ENCODE measurements around the gene MISP3. TPM values are rescaled to one million over a fixed set of nuclear protein-coding genes. Genes with fewer than 3 reads are reported as not detected.

MISP3 gene
- total RNA-seq, 1 donor from 2014 or later, result 0.41 TPM

- DNase-seq (ENCODE audit: low spot score in 2 of 2) (no peak), FAIRE-seq (no peak)
These were observed 23.8 kb downstream of the MISP3 start for GRCh38 chr19:14096272-14096992.

GRCh38 chr19:14097532-14098151 lies 25.1 kb downstream of the MISP3 start:
- no peak for FAIRE-seq
- DNase-seq (ENCODE audit: low spot score in 2 of 2), result no peak

GRCh38 chr19:14101003-14101545 lies 28.5 kb downstream of the MISP3 start:
- no peak for DNase-seq (ENCODE audit: low spot score in 2 of 2)
- no peak for FAIRE-seq

- FAIRE-seq (no peak), DNase-seq (ENCODE audit: low spot score in 2 of 2) (no peak)
These were observed 29.6 kb downstream of the MISP3 start for GRCh38 chr19:14102102-14102696.

- FAIRE-seq, result no peak
- DNase-seq (ENCODE audit: low spot score in 2 of 2), result no peak
These were observed 30.2 kb downstream of the MISP3 start for GRCh38 chr19:14102756-14103155.

GRCh38 chr19:14103310-14103709 lies 30.7 kb downstream of the MISP3 start:
- DNase-seq (ENCODE audit: low spot score in 2 of 2) (no peak), FAIRE-seq (no peak)

- DNase-seq (ENCODE audit: low spot score in 2 of 2) (no peak), FAIRE-seq (no peak)
These were observed 33.1 kb downstream of the MISP3 start for GRCh38 chr19:14105680-14106079.

DNA sequence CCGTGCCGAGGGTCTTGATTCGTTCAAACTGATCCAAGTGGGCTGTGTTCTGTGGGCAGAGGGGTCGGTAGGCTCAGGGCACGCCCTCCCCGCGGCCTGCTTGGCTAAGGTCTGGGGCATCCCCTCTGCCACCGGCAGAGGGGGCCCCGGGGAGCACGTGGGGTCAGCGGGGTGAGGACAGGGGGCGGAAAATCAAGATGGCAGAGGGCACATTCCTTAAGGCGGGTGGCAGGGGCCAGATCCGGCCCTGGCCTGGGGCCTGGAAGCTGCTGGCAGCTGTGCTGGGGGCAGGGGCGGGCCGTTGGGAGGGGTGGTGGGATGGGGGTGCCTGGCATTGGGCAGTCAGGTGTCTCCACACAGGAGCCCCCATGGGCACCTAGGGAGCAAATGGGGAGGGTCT lies 34.3 kb downstream of the MISP3 start:
- DNase-seq (ENCODE audit: low spot score in 2 of 2) (no peak), FAIRE-seq (no peak)

DNA sequence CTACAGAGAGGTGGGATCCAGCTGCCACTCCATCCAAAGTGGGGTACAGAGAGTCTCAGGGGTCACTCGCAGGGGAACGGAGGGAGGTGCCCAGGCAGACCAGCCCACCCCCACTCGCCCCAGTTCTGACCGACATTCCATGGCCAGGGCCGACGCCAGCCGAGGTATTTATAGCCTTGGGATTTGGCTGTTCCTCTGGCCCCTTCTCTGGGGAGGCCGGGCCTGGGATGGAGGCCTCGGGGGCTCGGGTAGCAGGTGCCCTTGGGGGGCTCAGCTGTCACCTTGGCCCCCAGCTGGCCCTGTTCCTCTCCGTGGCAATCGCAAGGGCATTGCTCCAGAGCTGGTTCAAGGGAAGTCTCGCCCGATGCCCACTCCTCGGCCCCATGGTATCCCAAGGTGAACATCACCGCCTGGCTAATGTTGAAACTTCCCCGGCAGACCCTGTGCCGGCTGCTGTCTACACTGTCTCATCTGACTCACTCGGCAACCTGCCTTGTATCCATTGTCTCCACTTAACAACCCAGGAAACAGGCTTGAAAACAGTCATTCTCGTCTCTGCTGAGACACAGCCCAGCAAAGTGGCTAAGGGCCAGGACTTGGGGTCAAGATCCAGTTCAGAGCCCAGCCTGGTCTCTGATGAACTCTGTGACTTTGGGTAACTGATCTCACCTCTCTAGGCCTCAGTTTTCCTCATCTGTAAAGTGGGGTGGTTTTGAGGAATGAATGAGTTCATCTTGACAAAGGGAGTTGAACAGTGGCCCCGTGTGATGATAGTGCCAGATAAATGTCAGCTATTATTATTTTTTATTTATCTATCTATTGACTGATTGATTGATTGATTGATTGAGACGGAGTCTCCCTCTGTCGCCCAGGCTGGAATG lies 35.2 kb downstream of the MISP3 start:
- DNase-seq (ENCODE audit: low spot score in 2 of 2) (no peak), FAIRE-seq (no peak)

DNA sequence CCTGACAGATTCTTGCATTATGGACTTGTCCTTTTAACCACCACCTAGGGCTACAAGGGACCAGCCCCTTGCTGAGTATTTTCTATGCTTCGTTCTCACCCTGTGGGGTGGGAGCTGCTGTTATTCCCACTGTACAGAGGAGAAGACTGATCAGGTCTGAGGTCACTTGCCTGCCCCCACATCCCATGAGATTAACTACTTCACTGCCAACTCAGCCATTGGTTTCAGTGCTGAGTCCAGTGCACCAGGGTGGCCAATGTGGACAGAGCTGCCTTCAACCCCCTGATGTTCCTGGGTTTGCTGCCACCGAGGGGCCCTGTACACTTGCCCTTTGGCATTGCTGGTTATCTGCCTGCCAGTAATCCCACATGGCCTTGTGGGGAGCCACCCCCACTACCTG lies 38.1 kb downstream of the MISP3 start:
- FAIRE-seq (no peak), DNase-seq (ENCODE audit: low spot score in 2 of 2) (no peak)

DNA sequence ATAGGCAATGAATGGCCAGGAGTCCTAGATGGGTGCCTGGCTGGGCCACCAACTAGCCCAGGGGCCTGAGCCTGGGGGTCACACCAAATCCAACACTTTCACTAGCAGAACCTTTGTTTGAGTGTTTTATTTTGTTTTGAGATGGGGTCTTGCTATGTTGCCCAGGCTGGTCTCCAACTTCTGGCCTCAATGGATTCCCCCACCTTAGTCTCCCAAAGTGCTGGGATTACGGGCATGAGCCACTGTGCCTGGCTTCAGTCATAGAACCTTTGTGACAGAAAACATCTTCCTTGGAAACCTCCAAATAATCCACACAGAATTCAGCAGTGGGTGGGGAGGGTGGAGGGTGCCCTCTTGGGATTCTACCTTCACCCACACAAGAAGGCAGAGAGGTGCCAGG lies 38.9 kb downstream of the MISP3 start:
- DNase-seq (ENCODE audit: low spot score in 2 of 2), result no peak
- no peak for FAIRE-seq

- no peak for DNase-seq (ENCODE audit: low spot score in 2 of 2)
These were observed 39.6 kb downstream of the MISP3 start for GRCh38 chr19:14112051-14112808.

GRCh38 chr19:14112809-14113385 lies 40.3 kb downstream of the MISP3 start:
- no peak for DNase-seq (ENCODE audit: low spot score in 2 of 2)

More at GRCh38 chr19:14112051-14112808, 39.6 kb downstream of the MISP3 start:
- FAIRE-seq, result no peak

DNA sequence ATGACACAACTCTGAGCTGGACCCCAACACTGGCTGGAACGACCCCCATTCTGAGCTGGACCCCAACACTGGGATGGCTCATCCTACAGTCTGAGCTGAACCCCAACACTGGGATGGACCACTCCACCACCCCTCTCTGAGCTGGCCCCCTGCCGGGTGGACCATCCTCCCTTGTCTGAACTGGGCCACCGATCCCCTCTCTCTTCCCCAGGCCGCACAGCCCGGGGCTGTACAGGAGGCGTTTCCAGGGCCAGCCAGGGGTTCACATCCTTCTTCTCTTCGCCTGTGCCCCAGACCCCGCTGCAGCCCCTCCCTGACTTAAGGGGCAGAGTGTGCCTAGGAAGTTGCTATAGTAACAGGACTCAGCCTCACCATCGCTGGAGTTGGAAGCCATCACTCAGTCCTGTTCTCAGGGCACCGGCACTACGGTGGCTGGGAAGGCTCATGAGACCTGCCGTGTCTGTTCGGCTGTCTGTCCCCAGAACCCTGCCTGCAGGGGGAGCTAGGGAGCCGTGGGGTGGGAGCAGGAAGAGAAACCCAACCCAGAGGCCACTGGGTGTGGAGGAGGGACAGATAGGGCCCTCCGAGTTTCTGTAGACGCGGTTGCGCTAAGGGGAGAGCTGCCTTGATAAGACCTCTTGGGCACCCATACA lies 41.3 kb downstream of the MISP3 start:
- FAIRE-seq (no peak), DNase-seq (ENCODE audit: low spot score in 2 of 2) (no peak)

More at GRCh38 chr19:14112809-14113385, 40.3 kb downstream of the MISP3 start:
- no peak for FAIRE-seq

- FAIRE-seq (no peak), DNase-seq (ENCODE audit: low spot score in 2 of 2) (no peak)
These were observed 41.9 kb downstream of the MISP3 start for GRCh38 chr19:14114439-14114838.

- DNase-seq (ENCODE audit: low spot score in 2 of 2) (no peak), FAIRE-seq (no peak)
These were observed 42.3 kb downstream of the MISP3 start for GRCh38 chr19:14114854-14115253.

DNA sequence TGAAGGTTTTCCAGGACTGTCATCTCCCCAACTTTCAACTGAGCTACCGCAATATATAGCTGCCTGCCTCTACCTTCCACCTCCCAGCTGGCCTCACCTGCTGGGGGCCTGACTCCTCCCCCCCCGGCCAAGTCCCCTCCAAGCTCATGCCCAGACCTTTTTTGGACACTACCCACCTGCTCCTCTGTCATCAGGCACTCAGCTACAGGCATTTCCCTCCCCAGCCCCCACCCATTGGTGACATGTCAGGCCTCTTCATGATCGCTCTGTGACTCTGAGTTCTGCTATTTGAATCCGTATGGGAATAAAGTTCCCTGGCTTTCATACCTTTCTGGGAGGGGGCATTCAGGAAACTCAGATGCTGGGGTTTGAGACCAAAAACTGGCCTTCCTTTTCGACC lies 43.2 kb downstream of the MISP3 start:
- no peak for FAIRE-seq
- no peak for DNase-seq (ENCODE audit: low spot score in 2 of 2)

GRCh38 chr19:14116525-14116917 lies 43.9 kb downstream of the MISP3 start:
- no peak for DNase-seq (ENCODE audit: low spot score in 2 of 2)
- no peak for FAIRE-seq

Data from frontal cortex (tissue), 4 donors.